GM23338 (cell line): ENCODE measurements around the gene RCOR3. TPM values are rescaled to one million over a fixed set of nuclear protein-coding genes. Genes with fewer than 3 reads are reported as not detected.

Experiments
- CREB1 ChIP-seq: fragments of 250-450 bp; sonication (Bioruptor Pico); IDR thresholded peaks from 2 replicates; pipeline ENCODE4 v1.5.0; 2020; ENCODE audit warnings: low read depth, mild to moderate bottlenecking, moderate library complexity
- CTCF ChIP-seq, 2 experiments: fragments of 200-600 bp in 1 of 2; sonication (generic) in 1 of 2; conservative IDR thresholded peaks; 2 replicates each; pipeline versions ENCODE4 v1.5.1 to v1.6.1; 2016 to 2017; ENCODE audit warnings: antibody characterized with exemption in 2 of 2, low read depth in 2 of 2, mild to moderate bottlenecking in 2 of 2, moderate library complexity in 1 of 2
- ETS1 ChIP-seq: IDR thresholded peaks from 2 replicates; pipeline ENCODE4 v1.6.1; 2016; ENCODE audit warnings: antibody characterized with exemption
- NANOG ChIP-seq: IDR thresholded peaks from 2 replicates; pipeline ENCODE4 v1.6.1; 2016; ENCODE audit warnings: antibody characterized with exemption, borderline replicate concordance
- POLR2AphosphoS5 ChIP-seq: IDR thresholded peaks from 2 replicates; pipeline ENCODE4 v1.6.1; 2016; ENCODE audit warnings: antibody characterized with exemption, low read depth
- ZNF114 ChIP-seq: fragments of 250-450 bp; sonication (Bioruptor Pico); IDR thresholded peaks from 2 replicates; pipeline ENCODE4 v1.5.0; 2020; ENCODE audit warnings: mild to moderate bottlenecking, moderate library complexity
- ZNF462 ChIP-seq: fragments of 250-450 bp; sonication (Bioruptor Pico); IDR thresholded peaks from 2 replicates; pipeline ENCODE4 v1.5.0; 2020; ENCODE audit warnings: mild to moderate bottlenecking, moderate library complexity
- polyA plus RNA-seq: library from polyadenylated mRNA; unstranded; fragments of >200 nt; fragmentation: Nextera tagmentation; extraction: Ambion mirVana; gene quantifications from 2 replicates; pipeline ENCODE4 v1.2.1, GENCODE V29; 2016
- total RNA-seq: library from RNA; depleted of rRNA; stranded (reverse); fragments of >200 nt; shearing (Covaris generic); gene quantifications from 2 replicates; pipeline ENCODE4 v1.2.3, GENCODE V29; 2014

The RCOR3 gene
- total and polyA plus RNA-seq, 2 experiments from 2014 or later = 19.4 to 26.2 TPM

- TF ChIP-seq ZNF462 (CRISPR knock-in tag) (no peak), CTCF (conservative IDR thresholded peaks at IDR 0.05; ENCODE audit: low read depth in 2 of 2) (no peak), ETS1 (no peak), CREB1 (no peak), POLR2AphosphoS5 (no peak), ZNF114 (no peak), NANOG (no peak)
Observed at GRCh38 chr1:211347077-211347844, 88.1 kb downstream of the RCOR3 start (continued).
